ENCODE measurements around the gene ATP7B.

DNA sequence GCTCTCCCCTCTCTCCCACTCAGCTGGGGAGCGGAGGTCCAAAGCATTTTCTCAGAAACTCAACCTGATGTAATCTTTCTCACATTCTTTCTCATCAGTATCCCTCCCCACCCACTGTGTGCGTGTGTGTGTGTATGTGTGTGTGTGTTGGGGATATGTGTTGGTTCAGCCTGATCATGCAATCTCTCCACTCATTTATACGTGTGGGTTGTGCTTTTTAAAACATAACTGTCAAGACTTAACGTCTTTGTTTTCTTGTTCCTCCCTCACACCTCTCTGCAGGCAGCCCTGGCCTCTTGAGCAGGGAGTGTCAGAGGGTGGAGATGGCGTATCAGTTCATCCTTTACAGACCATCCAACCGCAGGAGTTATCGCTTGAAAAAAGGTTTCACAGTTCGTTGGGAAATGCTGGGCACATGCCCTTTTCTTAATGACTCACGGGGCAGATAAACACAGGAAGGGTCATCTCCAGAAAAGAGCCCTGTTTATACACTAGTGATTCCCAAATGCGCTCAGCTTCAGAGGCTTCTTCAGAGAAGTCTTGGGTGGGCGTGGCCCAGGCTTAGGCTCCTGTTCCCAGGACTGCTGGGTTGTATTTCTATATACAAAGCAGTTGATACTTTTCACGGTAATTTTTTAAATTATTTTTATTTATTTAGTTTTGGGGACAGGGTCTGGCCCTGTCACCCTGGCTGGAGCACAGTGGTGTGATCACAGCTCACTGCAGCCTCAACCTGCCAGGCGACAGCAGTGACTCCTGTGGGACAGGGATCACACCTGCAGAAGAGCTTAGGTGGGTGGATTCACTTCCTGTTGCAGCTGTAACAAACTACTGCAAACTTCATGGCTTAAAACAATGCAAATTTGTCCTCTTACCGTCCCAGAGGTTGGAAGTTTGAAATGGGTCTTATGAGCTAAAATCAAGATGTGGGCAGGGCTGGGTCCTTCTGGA is 89.2 kb downstream of the ATP7B start:
- TF ChIP-seq, protein P1, sequence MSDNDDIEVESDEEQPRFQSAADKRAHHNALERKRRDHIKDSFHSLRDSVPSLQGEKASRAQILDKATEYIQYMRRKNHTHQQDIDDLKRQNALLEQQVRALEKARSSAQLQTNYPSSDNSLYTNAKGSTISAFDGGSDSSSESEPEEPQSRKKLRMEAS (CRISPR knock-in tag; IDR thresholded peaks at IDR 0.05), result no peak
- TF ChIP-seq, protein P2, sequence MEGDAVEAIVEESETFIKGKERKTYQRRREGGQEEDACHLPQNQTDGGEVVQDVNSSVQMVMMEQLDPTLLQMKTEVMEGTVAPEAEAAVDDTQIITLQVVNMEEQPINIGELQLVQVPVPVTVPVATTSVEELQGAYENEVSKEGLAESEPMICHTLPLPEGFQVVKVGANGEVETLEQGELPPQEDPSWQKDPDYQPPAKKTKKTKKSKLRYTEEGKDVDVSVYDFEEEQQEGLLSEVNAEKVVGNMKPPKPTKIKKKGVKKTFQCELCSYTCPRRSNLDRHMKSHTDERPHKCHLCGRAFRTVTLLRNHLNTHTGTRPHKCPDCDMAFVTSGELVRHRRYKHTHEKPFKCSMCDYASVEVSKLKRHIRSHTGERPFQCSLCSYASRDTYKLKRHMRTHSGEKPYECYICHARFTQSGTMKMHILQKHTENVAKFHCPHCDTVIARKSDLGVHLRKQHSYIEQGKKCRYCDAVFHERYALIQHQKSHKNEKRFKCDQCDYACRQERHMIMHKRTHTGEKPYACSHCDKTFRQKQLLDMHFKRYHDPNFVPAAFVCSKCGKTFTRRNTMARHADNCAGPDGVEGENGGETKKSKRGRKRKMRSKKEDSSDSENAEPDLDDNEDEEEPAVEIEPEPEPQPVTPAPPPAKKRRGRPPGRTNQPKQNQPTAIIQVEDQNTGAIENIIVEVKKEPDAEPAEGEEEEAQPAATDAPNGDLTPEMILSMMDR (IDR thresholded peaks at IDR 0.05), result no peak
- no peak for TF ChIP-seq NR2C2 (CRISPR knock-in tag; IDR thresholded peaks at IDR 0.05)
- TF ChIP-seq, protein P3, sequence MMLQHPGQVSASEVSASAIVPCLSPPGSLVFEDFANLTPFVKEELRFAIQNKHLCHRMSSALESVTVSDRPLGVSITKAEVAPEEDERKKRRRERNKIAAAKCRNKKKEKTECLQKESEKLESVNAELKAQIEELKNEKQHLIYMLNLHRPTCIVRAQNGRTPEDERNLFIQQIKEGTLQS (CRISPR knock-in tag; conservative IDR thresholded peaks at IDR 0.05), result no peak
- TF ChIP-seq, protein P4, sequence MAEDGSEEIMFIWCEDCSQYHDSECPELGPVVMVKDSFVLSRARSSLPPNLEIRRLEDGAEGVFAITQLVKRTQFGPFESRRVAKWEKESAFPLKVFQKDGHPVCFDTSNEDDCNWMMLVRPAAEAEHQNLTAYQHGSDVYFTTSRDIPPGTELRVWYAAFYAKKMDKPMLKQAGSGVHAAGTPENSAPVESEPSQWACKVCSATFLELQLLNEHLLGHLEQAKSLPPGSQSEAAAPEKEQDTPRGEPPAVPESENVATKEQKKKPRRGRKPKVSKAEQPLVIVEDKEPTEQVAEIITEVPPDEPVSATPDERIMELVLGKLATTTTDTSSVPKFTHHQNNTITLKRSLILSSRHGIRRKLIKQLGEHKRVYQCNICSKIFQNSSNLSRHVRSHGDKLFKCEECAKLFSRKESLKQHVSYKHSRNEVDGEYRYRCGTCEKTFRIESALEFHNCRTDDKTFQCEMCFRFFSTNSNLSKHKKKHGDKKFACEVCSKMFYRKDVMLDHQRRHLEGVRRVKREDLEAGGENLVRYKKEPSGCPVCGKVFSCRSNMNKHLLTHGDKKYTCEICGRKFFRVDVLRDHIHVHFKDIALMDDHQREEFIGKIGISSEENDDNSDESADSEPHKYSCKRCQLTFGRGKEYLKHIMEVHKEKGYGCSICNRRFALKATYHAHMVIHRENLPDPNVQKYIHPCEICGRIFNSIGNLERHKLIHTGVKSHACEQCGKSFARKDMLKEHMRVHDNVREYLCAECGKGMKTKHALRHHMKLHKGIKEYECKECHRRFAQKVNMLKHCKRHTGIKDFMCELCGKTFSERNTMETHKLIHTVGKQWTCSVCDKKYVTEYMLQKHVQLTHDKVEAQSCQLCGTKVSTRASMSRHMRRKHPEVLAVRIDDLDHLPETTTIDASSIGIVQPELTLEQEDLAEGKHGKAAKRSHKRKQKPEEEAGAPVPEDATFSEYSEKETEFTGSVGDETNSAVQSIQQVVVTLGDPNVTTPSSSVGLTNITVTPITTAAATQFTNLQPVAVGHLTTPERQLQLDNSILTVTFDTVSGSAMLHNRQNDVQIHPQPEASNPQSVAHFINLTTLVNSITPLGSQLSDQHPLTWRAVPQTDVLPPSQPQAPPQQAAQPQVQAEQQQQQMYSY (CRISPR knock-in tag; IDR thresholded peaks at IDR 0.05), result no peak
- TF ChIP-seq, protein P5, sequence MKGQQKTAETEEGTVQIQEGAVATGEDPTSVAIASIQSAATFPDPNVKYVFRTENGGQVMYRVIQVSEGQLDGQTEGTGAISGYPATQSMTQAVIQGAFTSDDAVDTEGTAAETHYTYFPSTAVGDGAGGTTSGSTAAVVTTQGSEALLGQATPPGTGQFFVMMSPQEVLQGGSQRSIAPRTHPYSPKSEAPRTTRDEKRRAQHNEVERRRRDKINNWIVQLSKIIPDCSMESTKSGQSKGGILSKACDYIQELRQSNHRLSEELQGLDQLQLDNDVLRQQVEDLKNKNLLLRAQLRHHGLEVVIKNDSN (CRISPR knock-in tag; IDR thresholded peaks at IDR 0.05), result no peak
- TF ChIP-seq ETV6 (CRISPR knock-in tag; IDR thresholded peaks at IDR 0.05), result no peak
- TF ChIP-seq ZNF671 (CRISPR knock-in tag; IDR thresholded peaks at IDR 0.05), result no peak
